Endothelial cell of umbilical vein (primary cell): ENCODE measurements around the gene KCP. TPM values are rescaled to one million over a fixed set of nuclear protein-coding genes. Genes with fewer than 3 reads are reported as not detected.

Experiments used
- BruUV-seq: library from RNA; stranded (reverse); fragments of 400-500 nt; replicated peaks from 2 replicates; lab custom pipeline; 2021; lab: Mats Ljungman, UMichigan
- CTCF ChIA-PET: fragments of 300-600, 350-600 bp; sonication (Branson Sonifier 250); formaldehyde crosslinking; loops from one replicate; lab custom pipeline; 2021; ENCODE audit warnings: antibody characterized with exemption, inconsistent platforms; lab: Charles Lee
- POLR2A ChIA-PET: fragments of 300-600, 350-600 bp; sonication (Branson Sonifier 250); formaldehyde crosslinking; loops from one replicate; lab custom pipeline; 2021; ENCODE audit warnings: antibody characterized with exemption, inconsistent platforms; lab: Charles Lee
- DNase-seq: peaks from one replicate; pipeline ENCODE4 v3.0.0-alpha.2; 2011; ENCODE audit warnings: low read depth, low spot score
- FAIRE-seq: peaks from 2 replicates; lab custom pipeline; 2011; peaks lifted over from hg19 to GRCh38; lab: Jason Lieb, UNC
- H2AFZ ChIP-seq: 2 replicates; pipeline ENCODE4 v1.6.0; 2012; ENCODE audit warnings: low read depth, low read length, control low read depth, inconsistent platforms
- H3K27ac ChIP-seq: 2 replicates; pipeline ENCODE4 v1.5.1; 2011; ENCODE audit warnings: low read depth, mild to moderate bottlenecking, control low read depth, low read length, moderate library complexity; ENCODE audit not compliant: insufficient read depth
- H3K27me3 ChIP-seq, 2 experiments: 2 replicates each; pipeline versions ENCODE4 v1.6.0 to v1.6.1; 2011; ENCODE audit warnings: low read length in 2 of 2, mixed read lengths in 1 of 2; ENCODE audit not compliant: control insufficient read depth in 2 of 2, insufficient read depth in 2 of 2
- H3K36me3 ChIP-seq, 2 experiments: 2 replicates in 1 of 2; 3 replicates in 1 of 2; pipeline ENCODE4 v1.5.1; 2011; ENCODE audit warnings: low read length in 2 of 2, mild to moderate bottlenecking in 1 of 2, moderate library complexity in 1 of 2; ENCODE audit not compliant: control insufficient read depth in 2 of 2, insufficient read depth in 2 of 2; ENCODE audit errors: extremely low read depth in 1 of 2
- H3K4me1 ChIP-seq: 3 replicates; pipeline ENCODE4 v1.5.1; 2011; ENCODE audit warnings: mild to moderate bottlenecking, low read length; ENCODE audit not compliant: control insufficient read depth, insufficient read depth; ENCODE audit errors: extremely low read depth
- H3K4me2 ChIP-seq: 2 replicates; pipeline ENCODE4 v1.6.1; 2011; ENCODE audit warnings: low read length, control low read depth, mixed read lengths; ENCODE audit not compliant: insufficient read depth
- H3K4me3 ChIP-seq, 3 experiments: fragments of 200-600 bp in 1 of 3; sonication (generic), shearing (Covaris generic) in 1 of 3; replicated peaks in 1 of 3; 2 replicates each; pipeline ENCODE4 v1.5.1; 2011 to 2016; ENCODE audit warnings: control low read depth in 3 of 3, low read length in 3 of 3, mild to moderate bottlenecking in 2 of 3, inconsistent platforms in 1 of 3, low read depth in 1 of 3, moderate library complexity in 1 of 3; ENCODE audit not compliant: insufficient read depth in 1 of 3
- H3K79me2 ChIP-seq: 2 replicates; pipeline ENCODE4 v1.6.0; 2012; ENCODE audit warnings: low read length, inconsistent platforms; ENCODE audit not compliant: control insufficient read depth, insufficient read depth
- H3K9ac ChIP-seq: replicated peaks from 2 replicates; pipeline ENCODE3; 2011; ENCODE audit warnings: low read length, control low read depth; ENCODE audit not compliant: insufficient read depth; ENCODE audit errors: extremely low read depth
- H3K9me1 ChIP-seq: replicated peaks from 3 replicates; pipeline ENCODE4 v1.6.0; 2011; ENCODE audit warnings: mild to moderate bottlenecking, low read length; ENCODE audit not compliant: control insufficient read depth, insufficient read depth; ENCODE audit errors: extremely low read depth
- H3K9me3 ChIP-seq: replicated peaks from 2 replicates; pipeline ENCODE4 v1.5.1; 2012; ENCODE audit warnings: low read length, inconsistent platforms; ENCODE audit not compliant: control insufficient read depth, insufficient read depth
- H4K20me1 ChIP-seq: replicated peaks from 2 replicates; pipeline ENCODE3; 2011; ENCODE audit warnings: mild to moderate bottlenecking, low read length; ENCODE audit not compliant: control insufficient read depth, insufficient read depth; ENCODE audit errors: extremely low read depth
- CTCF ChIP-seq, 2 donors: IDR thresholded peaks; 1 replicate in 1 of 2; 2 replicates in 1 of 2; pipeline ENCODE4 v1.5.1; 2011; ENCODE audit warnings: low read length in 2 of 2, mild to moderate bottlenecking in 2 of 2, moderate library complexity in 2 of 2, control low read depth in 1 of 2, inconsistent platforms in 1 of 2, low read depth in 1 of 2; ENCODE audit not compliant: insufficient read depth in 1 of 2; ENCODE audit errors: extremely low read depth in 1 of 2
- EZH2 ChIP-seq: IDR thresholded peaks from 2 replicates; pipeline ENCODE4 v1.6.1; 2012; ENCODE audit warnings: borderline replicate concordance, low read depth, mild to moderate bottlenecking, moderate library complexity, low read length, inconsistent platforms; ENCODE audit not compliant: severe bottlenecking
- FOS ChIP-seq: IDR thresholded peaks from 2 replicates; pipeline ENCODE4 v1.6.1; 2011; ENCODE audit warnings: mild to moderate bottlenecking, low read length, moderate library complexity, borderline replicate concordance; ENCODE audit not compliant: insufficient read depth
- GATA2 ChIP-seq: IDR thresholded peaks from 2 replicates; pipeline ENCODE4 v1.7.0; 2011; ENCODE audit warnings: low read depth, mild to moderate bottlenecking, moderate library complexity, mixed read lengths, low read length; ENCODE audit not compliant: insufficient read length, insufficient read depth
- JUN ChIP-seq: IDR thresholded peaks from 2 replicates; pipeline ENCODE4 v1.6.1; 2011; ENCODE audit warnings: borderline replicate concordance, low read depth; ENCODE audit not compliant: insufficient read length, insufficient read depth
- MYC ChIP-seq: IDR thresholded peaks from one replicate; pipeline ENCODE4 v1.6.1; 2011; ENCODE audit warnings: mild to moderate bottlenecking, low read depth, low read length
- POLR2A ChIP-seq: IDR thresholded peaks from 2 replicates; pipeline ENCODE4 v1.6.1; 2012; ENCODE audit warnings: low read depth, mild to moderate bottlenecking, control low read depth, low read length
- POLR2AphosphoS5 ChIP-seq: IDR thresholded peaks from 2 replicates; pipeline ENCODE4 v1.6.1; 2012; ENCODE audit warnings: low read depth, mild to moderate bottlenecking, control low read depth, low read length, moderate library complexity; ENCODE audit not compliant: insufficient read depth
- dilution Hi-C: fragments of 300-500 bp; cut with MboI; formaldehyde crosslinking; loops from one replicate; pipeline ENCODE4 v1.15.0; 2019; ENCODE audit warnings: low sequenced_read_pairs; ENCODE audit not compliant: extremely low pct_ligation_motif_present
- intact Hi-C: fragments of 100-400 bp; cut with micrococcal nuclease; formaldehyde crosslinking; loops from one replicate; pipeline ENCODE4 v1.10.0; 2022
- polyA plus RNA-seq, 4 experiments: library from polyadenylated mRNA; depleted of rRNA in 3 of 4; stranded (reverse) in 3 of 4; unstranded in 1 of 4; fragments of >200 nt; gene quantifications; 2 replicates each; pipeline versions ENCODE4 v1.2.1 to v1.2.3, GENCODE V29; 2011 to 2012; ENCODE audit warnings: missing spikeins in 1 of 4
- total RNA-seq: library from RNA; stranded (reverse); gene quantifications from 2 replicates; pipeline ENCODE4 v1.2.3, GENCODE V29; 2021
- TF ChIP-seq, protein P1 (sequence below): IDR thresholded peaks from 2 replicates; pipeline ENCODE4 v1.6.1; 2011; ENCODE audit not compliant: insufficient read depth, insufficient read length

Gene KCP
- total and polyA plus RNA-seq, 2 donors (not counting 3 experiments of a cell fraction or from before 2014, with no cell fraction given) = not detected

GRCh38 chr7:128856001-128856718 is 54.3 kb downstream of the KCP start:
- no peaks in the 10 kb centered on the region for H3K4me1 ChIP-seq
- TF ChIP-seq MYC = no peak
- no peak for TF ChIP-seq JUN
- no peak for TF ChIP-seq POLR2AphosphoS5
- no peak for TF ChIP-seq GATA2
- TF ChIP-seq EZH2 = no peak
- no peak for TF ChIP-seq FOS
- TF ChIP-seq POLR2A = no peak
- no peak for TF ChIP-seq CTCF (IDR thresholded peaks at IDR 0.05; ENCODE audit: extremely low read depth in 1 of 2, insufficient read depth in 1 of 2, low read depth in 1 of 2, low read length in 2 of 2)
- TF ChIP-seq, protein P1, sequence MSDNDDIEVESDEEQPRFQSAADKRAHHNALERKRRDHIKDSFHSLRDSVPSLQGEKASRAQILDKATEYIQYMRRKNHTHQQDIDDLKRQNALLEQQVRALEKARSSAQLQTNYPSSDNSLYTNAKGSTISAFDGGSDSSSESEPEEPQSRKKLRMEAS = no peak
- ChIA-PET CTCF (interaction anchor here (1.1 kb wide), 1 partner anchor 14 kb away, joined by 4 read pairs; no protein-coding TSS in a partner anchor), POLR2A (no interaction called here)
- BruUV-seq = no TSS peak
- H3K4me2 ChIP-seq = no peak overlapping the region
- H3K9me3 ChIP-seq = no peaks in the 10 kb centered on the region
- intact Hi-C loops (no loop called here), dilution Hi-C loops (no loop called here)
- H3K36me3 ChIP-seq = peaks cover 10 to 53% of the 10 kb centered on the region in 2 experiments
- H3K27ac ChIP-seq = no peak overlapping the region
- no peak for DNase-seq
- no peaks in the 10 kb centered on the region for H3K9me1 ChIP-seq
- no peak overlapping the region for H2AFZ ChIP-seq
- H3K27me3 ChIP-seq = no peaks in the 10 kb centered on the region
- FAIRE-seq = no peak
- no peaks in the 10 kb centered on the region for H4K20me1 ChIP-seq
- no peak overlapping the region for H3K4me3 ChIP-seq
- no peaks in the 10 kb centered on the region for H3K79me2 ChIP-seq
- no peak overlapping the region for H3K9ac ChIP-seq
